Retinal pigment epithelial cell (primary cell): ENCODE data around the gene CD200.

Source experiments
- DNase-seq: peaks from one replicate; pipeline ENCODE4 v3.0.0-alpha.2; 2010; ENCODE audit warnings: low read depth
- H3K4me3 ChIP-seq: 2 replicates; pipeline ENCODE4 v1.5.1; 2011; ENCODE audit warnings: mild to moderate bottlenecking, low read length, control low read depth, moderate library complexity
- CTCF ChIP-seq: conservative IDR thresholded peaks from 2 replicates; pipeline ENCODE4 v1.5.1; 2011; ENCODE audit warnings: low read depth, low read length, control low read depth, inconsistent platforms

Gene CD200

GRCh38 chr3:112333381-112334317 is 693 bp downstream of the CD200 start:
- peak overlapping the region; percentile 65 for H3K4me3 ChIP-seq
- no peak for DNase-seq
- TF ChIP-seq CTCF, result no peak

- H3K4me3 ChIP-seq, result no peak overlapping the region
- no peak for DNase-seq
- TF ChIP-seq CTCF, result no peak
These were observed 1.9 kb downstream of the CD200 start for GRCh38 chr3:112334691-112335433.

- DNase-seq, result no peak
- H3K4me3 ChIP-seq, result no peak overlapping the region
- no peak for TF ChIP-seq CTCF
These were observed 2.5 kb downstream of the CD200 start for GRCh38 chr3:112335434-112335781.

- no peak for TF ChIP-seq CTCF
- H3K4me3 ChIP-seq, result no peak overlapping the region
- DNase-seq, result no peak
These were observed 5.2 kb downstream of the CD200 start for GRCh38 chr3:112338021-112338726.

- TF ChIP-seq CTCF, result no peak
- no peak overlapping the region for H3K4me3 ChIP-seq
- DNase-seq, result no peak
These were observed 5.7 kb downstream of the CD200 start for GRCh38 chr3:112338727-112339056.

- TF ChIP-seq CTCF, result no peak
- DNase-seq, result no peak
- H3K4me3 ChIP-seq, result no peak overlapping the region
These were observed 6.2 kb downstream of the CD200 start for GRCh38 chr3:112339134-112339533.
